ENCODE measurements around the gene NHSL2. TPM values are rescaled to one million over a fixed set of nuclear protein-coding genes. Genes with fewer than 3 reads are reported as not detected.
A peak's percentile ranks its signal among the peaks of the same experiment; 100 is the strongest.
"Not testable (repeated sequence)": the region's sequence is repeated elsewhere in the genome, so short reads cannot be mapped to it uniquely, and the experiment has no call there.

Gene NHSL2
- polyA plus RNA-seq, 4 donors, result 9.2 to 10.8 (median 9.6) TPM

DNA sequence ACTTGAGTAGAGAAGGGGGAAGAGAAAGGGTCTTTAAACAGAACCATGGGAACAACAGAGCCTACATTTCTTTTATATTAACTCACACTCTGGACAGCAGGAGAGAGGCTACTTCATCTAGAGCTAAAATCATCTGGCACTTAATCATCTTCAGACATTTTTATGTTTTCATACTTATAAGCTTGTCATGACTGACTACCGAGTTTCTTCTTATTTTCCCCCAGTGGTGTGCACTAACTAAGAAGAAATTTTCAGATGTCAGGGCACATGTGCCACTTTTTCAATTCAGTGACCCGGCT is 232.9 kb downstream of the NHSL2 start:
- no peak for DNase-seq (ENCODE audit: low read depth in 4 of 4, low spot score in 3 of 4)

DNA sequence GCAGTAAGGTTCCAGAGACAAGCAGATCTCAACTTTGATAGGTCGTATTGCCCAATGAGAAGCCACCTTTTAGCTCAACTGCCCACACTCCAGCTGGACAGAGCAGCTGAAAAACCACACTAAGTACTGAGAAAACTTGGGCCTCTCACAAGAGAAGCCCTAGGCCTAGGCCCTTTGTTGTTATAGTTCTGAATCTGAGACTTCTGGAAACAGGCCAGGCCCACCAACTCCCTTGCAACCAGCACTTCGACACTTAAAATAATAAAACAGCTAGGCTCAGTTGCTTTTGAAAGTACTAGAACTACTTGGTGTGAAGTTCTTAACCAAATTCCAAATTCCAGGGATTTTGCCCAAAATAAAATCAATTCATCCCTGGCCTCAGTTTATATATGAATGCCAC is 234.5 kb downstream of the NHSL2 start:
- no peak for DNase-seq (ENCODE audit: low read depth in 4 of 4, low spot score in 3 of 4)

DNA sequence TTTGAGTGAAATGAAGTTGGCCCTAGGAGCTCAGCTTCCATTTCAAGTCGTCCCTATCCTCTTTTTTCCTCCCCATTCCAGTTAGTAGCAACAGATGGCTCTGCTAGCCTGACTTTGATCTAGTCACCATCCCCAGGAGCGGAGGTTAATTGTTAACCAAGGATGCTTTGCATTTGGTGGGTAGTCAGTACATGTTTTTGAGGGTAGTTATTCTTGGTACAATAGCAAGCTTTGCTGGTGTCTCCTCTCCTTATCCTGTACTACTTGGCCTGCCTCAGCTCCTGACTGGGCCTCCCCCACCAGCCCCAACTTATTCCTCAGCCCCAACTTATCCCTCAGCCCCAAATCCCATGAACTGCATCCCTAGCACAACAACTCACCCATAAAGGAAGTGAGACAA is 235.9 kb downstream of the NHSL2 start:
- DNase-seq (ENCODE audit: low read depth in 4 of 4, low spot score in 3 of 4), result no peak

DNA sequence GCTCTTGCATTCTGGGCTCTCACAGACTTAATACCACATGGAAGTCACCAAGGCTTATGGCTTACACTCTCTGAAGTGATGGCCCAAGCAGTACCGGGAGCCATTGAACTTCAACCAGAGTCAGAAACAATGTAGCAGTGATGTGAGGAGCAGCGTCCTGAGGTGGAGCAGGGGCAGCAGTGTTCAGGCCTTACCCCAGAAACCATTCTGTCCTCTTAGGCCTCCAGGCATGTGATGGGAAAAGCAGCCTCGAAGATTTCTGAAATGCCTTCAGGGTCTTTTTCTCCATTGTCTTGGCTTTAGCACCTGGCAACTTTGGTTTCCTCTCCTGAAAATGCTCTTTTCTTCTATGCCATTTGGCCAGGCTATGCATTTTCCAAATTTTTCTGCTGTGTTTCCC is 248.1 kb downstream of the NHSL2 start:
- no peak for DNase-seq (ENCODE audit: low read depth in 4 of 4, low spot score in 3 of 4)

DNA sequence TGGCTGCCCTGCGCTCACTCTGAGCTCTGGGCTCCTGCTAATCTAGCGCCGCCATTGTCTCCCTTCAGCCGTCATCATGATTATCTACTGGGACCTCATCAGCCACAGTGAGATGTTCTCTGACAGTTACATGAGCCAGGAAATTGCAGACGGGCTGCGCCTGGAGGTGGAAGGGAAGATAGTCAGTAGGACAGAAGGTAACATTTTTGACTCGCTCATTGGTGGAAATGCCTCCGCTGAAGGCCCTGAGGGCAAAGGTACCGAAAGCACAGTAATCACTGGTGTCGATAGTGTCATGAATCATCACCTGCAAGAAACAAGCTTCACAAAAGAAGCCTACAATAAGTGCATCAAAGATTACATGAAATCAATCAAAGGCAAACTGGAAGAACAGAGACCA is 249.1 kb downstream of the NHSL2 start:
- no peak for DNase-seq (ENCODE audit: low read depth in 4 of 4, low spot score in 3 of 4)

DNA sequence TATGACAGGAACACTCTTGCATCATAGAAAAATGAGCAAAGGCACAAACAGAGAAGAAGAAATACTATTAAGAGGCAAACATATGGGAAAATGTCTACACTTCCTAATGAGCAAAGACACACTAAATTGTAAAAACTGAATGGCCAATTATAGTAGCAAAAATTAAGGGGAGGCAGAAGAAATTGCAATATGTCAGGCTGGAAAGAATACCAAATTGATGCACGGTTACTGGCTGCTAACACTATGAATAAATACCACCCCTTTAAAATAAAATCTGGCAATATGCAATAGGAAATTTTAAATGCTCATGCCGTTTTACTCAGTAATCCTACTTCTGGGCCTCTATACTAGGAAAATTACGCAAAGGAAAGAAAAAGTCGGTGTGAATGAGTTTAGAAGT is 254.9 kb downstream of the NHSL2 start:
- no peak for DNase-seq (ENCODE audit: low read depth in 4 of 4, low spot score in 3 of 4)

DNA sequence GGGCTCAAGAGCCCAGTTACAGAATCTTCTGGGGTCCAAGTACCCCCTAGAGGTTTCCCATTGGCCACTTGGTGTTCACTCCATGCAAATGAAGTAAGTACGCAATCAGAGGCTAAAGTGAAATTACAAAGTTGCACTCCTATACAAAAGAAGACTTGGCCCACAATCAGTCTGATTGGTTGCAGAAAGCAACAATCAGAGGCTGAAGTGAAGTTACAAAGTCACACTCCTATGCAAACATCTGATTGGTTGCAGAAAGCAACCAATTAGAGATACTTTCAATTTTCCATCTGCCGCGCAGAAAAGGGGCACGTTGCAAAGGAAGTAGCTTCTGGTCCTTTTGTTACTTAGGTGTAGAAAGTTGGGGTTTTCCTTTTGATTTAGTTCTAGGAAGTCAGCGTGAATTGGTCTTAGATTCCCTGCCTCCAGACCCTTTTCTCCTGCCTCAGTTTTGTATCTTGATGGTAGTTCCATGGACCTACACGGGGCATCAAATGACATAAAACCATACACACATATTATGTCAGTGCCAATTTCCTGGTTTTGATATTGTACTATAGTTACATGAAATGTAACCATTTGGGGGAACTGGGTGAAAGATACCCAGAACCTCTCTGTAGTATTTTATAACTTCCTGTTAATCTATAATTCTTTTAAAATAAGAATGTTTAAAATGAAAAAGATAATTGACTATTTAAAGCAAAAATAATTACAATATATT is 258.5 kb downstream of the NHSL2 start:
- no peak for DNase-seq (ENCODE audit: low read depth in 4 of 4, low spot score in 3 of 4)

DNA sequence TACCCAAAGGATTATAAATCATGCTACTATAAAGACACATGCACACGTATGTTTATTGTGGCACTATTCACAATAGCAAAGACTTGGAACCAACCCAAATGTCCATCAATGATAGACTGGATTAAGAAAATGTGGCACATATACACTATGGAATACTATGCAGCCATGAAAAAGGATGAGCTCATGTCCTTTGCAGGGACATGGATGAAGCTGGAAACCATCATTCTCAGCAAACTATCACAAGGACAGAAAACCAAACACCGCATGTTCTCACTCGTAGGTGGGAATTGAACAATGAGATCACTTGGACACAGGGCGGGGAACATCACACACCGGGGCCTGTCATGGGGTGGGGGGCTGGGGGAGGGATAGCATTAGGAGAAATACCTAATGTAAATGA is 265.6 kb downstream of the NHSL2 start:
- not testable (repeated sequence) for DNase-seq (ENCODE audit: low read depth in 4 of 4, low spot score in 3 of 4)

DNA sequence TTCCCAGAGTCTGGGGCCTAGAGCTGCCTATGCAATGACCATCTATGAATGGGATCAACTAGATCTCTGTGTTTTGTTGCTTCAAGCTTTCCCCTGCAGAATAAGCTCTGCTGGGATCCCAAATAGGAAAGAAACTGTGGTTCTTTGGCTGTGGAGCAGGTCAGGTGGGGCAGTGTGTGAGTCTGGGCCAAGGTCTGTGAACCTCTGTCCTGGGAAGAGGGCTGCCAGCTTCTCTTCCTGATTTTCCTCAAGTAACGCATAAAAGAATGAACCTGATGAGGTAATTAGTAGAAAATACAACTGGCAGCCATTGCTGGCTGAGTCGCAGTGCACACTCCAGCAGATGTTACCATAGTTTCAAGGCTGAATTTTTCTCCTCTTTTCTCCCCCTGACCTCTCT is 266.3 kb downstream of the NHSL2 start:
- no peak for DNase-seq (ENCODE audit: low read depth in 4 of 4, low spot score in 3 of 4)

DNA sequence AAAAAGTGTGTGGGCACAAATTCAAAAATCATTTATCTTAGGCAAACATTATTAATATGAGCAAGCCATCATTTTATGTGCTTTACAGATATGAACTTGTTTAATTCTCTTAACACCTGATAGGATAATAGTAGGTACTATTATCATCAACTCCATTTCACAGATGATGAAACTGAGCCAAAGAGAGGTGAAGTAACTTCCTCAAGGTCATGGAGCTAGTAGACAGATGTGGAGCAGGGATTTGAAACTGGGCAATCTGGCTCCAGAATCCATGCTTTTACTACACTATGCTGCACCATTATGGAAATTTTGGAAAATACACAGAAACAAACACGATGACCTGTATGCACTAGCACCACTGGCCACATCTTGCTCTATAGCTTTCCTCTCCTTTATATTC is 269.9 kb downstream of the NHSL2 start:
- no peak for DNase-seq (ENCODE audit: low read depth in 4 of 4, low spot score in 3 of 4)

DNA sequence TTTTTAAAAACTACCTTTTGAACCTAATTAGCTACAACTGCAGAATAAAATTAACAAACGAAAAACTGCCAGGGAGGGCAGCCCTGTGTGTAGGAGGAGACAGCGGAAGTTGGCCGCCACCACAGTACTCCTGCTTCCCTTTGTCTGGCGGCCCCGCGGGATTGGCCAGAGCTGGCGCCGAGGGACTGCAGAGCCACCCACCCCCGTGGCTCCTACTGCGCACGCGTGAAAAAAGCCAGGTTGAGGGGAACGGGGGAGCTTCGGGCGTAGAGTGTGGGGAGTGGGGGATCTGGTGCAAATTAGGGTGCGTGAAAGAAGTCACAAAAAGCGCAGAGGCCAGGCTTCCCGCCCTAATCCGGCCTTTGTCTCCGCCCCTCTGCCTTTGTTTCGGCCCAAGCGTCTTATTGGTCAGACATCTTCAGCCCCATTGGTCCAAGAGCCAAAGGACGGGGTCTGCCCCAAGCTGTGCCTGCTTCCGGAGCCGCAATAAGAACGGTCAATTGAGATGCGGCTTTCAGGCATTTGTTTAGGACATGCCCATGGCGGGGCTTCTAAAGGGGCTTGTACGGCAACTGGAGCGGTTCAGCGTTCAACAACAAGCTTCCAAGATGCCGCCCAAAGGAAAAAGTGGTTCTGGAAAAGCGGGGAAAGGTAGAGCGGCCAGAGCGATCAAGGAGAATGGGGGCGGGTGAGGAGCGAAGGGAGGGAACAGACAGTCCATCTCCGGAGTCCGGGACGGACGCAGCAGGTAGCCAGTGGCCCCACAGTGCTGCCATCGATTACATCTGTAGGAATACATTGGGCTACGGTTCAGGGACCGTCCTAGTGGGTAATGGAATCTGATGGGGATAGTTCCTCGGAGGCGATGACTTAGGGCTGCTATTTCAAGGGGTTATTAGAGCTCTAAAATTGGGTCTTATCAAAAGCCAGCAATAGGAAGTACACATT is 270.8 kb downstream of the NHSL2 start, which contains the start of gene PIN4:
TSS of gene PIN4 (plus strand) at position 580 of the 948 bp plus-strand sequence. CDS start at position 609, 29 bp downstream.
- DNase-seq (ENCODE audit: low read depth in 4 of 4, low spot score in 3 of 4), result peak; percentile 87 to 92 (median 90)

DNA sequence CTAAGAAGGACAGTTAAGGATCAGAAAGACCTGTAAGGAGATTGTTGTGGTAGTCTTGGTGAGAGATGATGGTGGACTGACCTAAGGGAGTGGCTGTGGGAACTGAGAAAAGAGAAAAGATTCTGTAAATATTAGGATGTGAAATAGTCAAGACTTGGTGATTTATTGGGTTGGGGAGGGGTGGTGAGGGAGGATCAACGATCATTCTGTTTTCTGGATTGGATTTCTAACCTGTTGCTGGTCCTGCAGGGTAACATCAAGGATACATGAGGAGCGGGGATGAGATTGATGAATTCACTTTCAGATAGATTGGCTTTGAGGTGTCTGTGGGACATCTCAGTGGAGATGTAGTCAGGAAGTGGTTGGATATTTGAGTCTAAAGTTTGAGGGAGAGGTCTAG is 272.3 kb downstream of the NHSL2 start:
- no peak for DNase-seq (ENCODE audit: low read depth in 4 of 4, low spot score in 3 of 4)

DNA sequence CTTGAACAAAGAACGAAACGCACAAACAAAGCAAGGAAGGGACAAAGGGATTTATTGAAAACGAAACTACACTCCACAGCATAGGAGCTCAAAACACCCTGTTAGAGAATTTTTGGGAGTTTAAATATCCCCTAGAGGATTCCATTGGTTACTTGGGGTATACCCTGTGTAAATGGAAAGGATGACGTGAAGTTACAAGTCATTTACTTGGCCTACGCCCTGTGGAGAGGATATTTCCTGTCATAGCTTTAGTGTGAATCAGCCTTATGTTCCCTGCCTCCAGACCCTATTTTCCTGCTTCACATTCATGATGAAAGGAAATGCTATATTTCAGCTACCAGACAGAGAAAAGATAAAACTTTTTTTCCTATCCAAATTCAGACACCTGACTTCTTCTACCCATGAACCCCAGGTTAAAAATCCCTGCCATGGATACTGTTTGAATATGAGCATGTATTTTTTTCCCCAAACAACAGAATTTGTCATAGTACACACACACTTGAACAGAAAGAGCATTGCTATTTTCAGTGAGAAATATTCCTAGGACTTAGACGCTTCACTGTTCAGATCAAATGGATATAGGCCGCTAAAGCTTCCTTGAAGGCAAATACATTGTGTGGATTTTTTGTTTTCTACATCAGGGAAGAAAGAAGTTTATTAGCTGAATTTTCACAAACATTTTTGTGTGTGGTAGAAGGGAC is 291.3 kb downstream of the NHSL2 start:
- DNase-seq (ENCODE audit: low read depth in 4 of 4, low spot score in 3 of 4), result no peak

Other genes with a start within 250 kb of the NHSL2 start
- gene CXorf49, start 192.6 kb upstream of the NHSL2 start, polyA plus RNA-seq (ENCODE audit: insufficient read length in 4 of 4), result not detected
- not detected for gene CXorf49B, start 147.5 kb upstream of the NHSL2 start, polyA plus RNA-seq (ENCODE audit: insufficient read length in 4 of 4)
- gene RTL5, start 221.1 kb downstream of the NHSL2 start, polyA plus RNA-seq (ENCODE audit: insufficient read length in 4 of 4), result 10 to 100 TPM; 22.9 to 28.2 (median 24.4) TPM